ENCODE measurements around the gene DLL4. TPM values are rescaled to one million over a fixed set of nuclear protein-coding genes. Genes with fewer than 3 reads are reported as not detected.

The DLL4 gene
- total RNA-seq (2014; rRNA removed; shearing (Covaris generic)), result 0.10 TPM in 1 of 2 replicates, not detected in the other

- DNase-seq (ENCODE audit: low read depth), result peak; percentile 75
Measured at GRCh38 chr15:40928821-40929659, at the start of gene DLL4. TSS of gene DLL4 (plus strand) at chr15:40929340. CDS start at chr15:40929669, 329 bp downstream.

DNA sequence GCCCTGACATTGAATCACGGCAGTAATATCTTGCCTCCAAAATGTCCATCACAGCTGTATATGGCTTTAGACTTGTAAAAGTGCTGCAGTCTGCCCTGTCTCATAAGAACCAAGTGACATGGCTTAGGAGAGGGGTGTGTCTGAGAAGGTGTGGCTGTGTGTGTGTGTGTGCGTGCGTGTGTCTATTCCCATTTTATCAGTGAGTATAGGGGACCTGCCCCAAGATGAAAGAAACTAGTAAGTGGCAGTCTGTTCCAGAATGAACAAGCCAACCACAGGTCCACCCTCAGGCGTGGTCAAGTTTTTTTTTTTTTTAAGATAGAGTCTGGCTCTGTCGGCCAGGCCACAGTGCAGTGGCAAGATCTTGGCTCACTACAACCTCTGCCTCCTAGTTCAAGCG, 49.5 kb upstream of the DLL4 start:
- no peak for DNase-seq (ENCODE audit: low read depth)

DNA sequence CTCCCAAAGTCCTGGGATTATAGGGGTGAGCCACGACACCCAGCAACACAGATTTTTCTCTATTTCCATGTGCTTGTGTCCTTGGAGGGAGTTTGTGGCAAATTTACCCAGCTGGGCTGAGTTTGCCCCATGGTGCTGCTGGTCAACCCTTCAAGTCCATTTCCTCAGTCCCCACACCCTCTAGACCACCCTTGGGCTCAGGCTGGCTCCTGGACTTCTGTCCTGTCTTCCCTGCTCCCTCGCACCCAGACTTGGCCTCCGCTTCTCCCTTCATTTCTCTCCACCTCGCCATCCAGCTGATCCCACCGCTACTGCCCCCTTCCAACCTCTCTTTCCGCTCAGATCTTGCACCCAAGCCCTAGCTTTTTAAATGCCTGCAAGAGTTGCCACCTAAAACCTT, 47.8 kb upstream of the DLL4 start:
- no peak for DNase-seq (ENCODE audit: low read depth)

- no peak for DNase-seq (ENCODE audit: low read depth)
Measured at GRCh38 chr15:40886586-40886985, 42.6 kb upstream of the DLL4 start.

- no peak for DNase-seq (ENCODE audit: low read depth)
Measured at GRCh38 chr15:40889112-40889511, 40.0 kb upstream of the DLL4 start.

- no peak for DNase-seq (ENCODE audit: low read depth)
Measured at GRCh38 chr15:40891138-40891537, 38.0 kb upstream of the DLL4 start.

DNA sequence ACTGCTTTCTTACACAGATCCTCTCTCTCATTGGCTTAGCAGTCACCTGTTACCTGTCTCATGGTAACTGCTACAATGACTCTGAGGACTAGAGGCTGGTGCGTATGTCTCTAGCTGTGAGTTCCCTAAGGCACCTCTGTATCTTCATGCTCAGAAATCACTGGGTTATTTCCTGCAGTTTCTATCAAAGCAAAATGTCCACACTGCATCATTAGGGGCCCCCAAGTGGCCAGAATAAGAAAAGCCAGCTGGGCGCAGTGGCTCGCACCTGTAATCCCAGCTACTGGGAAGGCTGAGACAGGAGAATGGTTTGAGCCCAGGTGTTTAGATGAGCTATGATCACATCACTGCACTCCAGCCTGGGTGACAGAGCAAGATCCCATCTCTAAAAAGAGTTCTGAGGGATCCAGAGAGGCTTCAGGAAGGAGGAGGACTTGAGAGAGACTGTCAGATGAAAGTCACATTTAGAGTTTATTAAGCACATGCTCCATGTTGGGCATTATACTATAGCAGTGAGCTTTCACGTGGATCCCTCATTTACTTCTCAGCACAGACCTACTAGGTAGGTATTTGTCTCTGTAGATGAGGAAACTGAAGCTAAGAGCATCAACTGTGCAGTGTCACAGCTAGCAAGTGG, 37.2 kb upstream of the DLL4 start:
- peak; percentile 61 for DNase-seq (ENCODE audit: low read depth)

- no peak for DNase-seq (ENCODE audit: low read depth)
Measured at GRCh38 chr15:40892447-40893012, 36.6 kb upstream of the DLL4 start.

DNA sequence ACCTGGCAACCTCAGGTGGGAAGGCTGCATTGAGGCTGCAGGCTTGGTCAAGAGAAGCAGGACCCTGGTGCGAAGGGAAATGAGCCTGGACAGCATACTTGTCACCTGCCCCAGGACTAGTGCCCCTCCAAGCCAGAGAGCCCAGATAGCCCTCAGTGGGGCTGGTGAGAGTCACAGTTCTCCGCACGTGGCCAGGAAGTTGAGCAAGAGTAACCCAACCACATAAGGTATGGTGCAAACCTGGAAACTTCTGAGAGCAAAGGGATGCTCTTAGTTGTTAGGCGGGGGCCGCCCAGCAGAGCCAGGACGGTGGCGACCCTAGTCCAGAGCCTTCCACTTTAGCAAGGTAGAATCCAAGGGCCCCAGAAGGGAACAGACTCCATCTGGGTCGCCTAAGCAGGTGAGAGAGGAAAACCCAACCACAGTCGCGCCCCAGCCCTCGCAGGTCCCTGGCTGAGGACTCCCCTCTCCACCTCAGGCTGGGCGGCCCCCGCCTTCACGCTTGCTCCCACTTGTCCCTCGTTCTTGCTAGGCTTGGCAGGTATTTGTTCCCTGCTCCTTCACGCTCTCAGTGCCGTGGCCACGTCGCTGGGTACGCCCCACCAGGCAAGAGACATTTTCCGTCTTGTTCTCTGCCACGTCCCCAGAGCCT, 36.0 kb upstream of the DLL4 start:
- DNase-seq (ENCODE audit: low read depth), result no peak

DNA sequence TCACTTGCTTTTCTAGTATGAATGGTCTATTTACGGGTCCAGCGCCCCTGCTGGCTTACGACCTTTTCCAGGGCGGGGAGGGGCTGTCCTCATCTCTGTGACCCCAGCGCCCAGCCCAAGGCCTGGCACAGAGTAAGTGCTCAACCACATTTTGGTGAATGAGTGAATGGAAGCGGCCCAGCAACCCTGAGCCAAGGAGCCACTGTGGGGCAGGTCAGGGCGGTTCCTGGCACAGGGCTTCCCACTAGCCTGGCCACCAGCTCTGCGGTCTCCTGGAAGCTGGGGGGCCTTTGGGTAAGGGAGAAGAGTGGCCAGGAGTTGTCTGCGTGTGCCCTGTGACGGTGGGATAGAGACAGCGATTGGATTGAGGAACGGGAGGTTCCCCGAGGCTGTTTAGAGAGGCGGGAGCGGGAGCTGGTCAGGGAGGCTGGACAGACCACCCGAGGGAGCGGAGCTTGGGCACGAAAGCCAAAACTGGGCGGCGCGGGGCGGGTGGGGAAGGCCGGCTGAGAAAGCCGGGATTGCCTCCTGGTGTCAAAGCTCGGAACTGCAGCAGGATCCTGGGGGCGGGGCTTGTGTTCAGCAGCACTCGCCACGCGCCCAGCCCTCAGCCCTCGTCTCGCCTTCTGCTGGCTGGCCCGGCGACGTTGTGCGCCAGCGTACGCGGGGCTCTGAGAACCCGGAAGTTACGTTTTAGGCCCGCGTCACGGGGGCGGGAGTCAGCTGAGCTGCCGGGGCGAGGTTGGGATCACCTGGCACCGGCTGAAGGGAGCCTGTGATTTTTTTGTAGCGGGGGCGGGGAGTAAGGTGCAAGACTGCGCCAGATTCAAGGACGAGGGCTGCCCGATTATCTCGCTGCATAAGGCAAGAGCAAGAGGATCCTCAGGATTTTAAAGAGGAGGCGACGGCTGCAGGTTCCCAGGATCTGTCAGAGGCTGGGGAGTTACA, 35.1 kb upstream of the DLL4 start, which contains the start of gene VPS18:
Gene VPS18, plus strand, starts transcription at position 718 of the 948 bp plus-strand sequence. CDS start 319 bp downstream, outside the sequence.
- peak; percentile 94 for DNase-seq (ENCODE audit: low read depth)

- peak; percentile 79 for DNase-seq (ENCODE audit: low read depth)
Measured at GRCh38 chr15:40894681-40895448, 34.3 kb upstream of the DLL4 start.

DNA sequence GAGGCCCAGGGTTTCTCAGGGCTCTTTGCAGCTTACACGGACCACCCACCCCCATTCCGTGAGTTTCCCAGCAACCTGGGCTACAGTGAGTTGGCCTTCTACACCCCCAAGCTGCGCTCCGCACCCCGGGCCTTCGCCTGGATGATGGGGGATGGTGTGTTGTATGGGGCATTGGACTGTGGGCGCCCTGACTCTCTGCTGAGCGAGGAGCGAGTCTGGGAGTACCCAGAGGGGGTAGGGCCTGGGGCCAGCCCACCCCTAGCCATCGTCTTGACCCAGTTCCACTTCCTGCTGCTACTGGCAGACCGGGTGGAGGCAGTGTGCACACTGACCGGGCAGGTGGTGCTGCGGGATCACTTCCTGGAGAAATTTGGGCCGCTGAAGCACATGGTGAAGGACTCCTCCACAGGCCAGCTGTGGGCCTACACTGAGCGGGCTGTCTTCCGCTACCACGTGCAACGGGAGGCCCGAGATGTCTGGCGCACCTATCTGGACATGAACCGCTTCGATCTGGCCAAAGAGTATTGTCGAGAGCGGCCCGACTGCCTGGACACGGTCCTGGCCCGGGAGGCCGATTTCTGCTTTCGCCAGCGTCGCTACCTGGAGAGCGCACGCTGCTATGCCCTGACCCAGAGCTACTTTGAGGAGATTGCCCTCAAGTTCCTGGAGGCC, 29.5 kb upstream of the DLL4 start:
- no peak for DNase-seq (ENCODE audit: low read depth)

DNA sequence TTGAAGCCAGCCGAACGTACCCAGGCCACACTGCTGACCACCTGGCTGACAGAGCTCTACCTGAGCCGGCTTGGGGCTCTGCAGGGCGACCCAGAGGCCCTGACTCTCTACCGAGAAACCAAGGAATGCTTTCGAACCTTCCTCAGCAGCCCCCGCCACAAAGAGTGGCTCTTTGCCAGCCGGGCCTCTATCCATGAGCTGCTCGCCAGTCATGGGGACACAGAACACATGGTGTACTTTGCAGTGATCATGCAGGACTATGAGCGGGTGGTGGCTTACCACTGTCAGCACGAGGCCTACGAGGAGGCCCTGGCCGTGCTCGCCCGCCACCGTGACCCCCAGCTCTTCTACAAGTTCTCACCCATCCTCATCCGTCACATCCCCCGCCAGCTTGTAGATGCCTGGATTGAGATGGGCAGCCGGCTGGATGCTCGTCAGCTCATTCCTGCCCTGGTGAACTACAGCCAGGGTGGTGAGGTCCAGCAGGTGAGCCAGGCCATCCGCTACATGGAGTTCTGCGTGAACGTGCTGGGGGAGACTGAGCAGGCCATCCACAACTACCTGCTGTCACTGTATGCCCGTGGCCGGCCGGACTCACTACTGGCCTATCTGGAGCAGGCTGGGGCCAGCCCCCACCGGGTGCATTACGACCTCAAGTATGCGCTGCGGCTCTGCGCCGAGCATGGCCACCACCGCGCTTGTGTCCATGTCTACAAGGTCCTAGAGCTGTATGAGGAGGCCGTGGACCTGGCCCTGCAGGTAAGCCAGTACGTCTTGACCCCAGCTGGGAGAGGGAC, 28.7 kb upstream of the DLL4 start:
- DNase-seq (ENCODE audit: low read depth), result no peak

- no peak for DNase-seq (ENCODE audit: low read depth)
Measured at GRCh38 chr15:40901053-40901443, 28.1 kb upstream of the DLL4 start.

DNA sequence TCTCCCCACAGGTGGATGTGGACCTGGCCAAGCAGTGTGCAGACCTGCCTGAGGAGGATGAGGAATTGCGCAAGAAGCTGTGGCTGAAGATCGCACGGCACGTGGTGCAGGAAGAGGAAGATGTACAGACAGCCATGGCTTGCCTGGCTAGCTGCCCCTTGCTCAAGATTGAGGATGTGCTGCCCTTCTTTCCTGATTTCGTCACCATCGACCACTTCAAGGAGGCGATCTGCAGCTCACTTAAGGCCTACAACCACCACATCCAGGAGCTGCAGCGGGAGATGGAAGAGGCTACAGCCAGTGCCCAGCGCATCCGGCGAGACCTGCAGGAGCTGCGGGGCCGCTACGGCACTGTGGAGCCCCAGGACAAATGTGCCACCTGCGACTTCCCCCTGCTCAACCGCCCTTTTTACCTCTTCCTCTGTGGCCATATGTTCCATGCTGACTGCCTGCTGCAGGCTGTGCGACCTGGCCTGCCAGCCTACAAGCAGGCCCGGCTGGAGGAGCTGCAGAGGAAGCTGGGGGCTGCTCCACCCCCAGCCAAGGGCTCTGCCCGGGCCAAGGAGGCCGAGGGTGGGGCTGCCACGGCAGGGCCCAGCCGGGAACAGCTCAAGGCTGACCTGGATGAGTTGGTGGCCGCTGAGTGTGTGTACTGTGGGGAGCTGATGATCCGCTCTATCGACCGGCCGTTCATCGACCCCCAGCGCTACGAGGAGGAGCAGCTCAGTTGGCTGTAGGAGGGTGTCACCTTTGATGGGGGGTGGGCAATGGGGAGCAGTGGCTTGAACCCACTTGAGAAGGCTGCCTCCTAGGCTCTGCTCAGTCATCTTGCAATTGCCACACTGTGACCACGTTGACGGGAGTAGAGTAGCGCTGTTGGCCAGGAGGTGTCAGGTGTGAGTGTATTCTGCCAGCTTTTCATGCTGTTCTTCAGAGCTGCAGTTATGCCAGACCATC, 26.3 kb upstream of the DLL4 start:
- no peak for DNase-seq (ENCODE audit: low read depth)

DNA sequence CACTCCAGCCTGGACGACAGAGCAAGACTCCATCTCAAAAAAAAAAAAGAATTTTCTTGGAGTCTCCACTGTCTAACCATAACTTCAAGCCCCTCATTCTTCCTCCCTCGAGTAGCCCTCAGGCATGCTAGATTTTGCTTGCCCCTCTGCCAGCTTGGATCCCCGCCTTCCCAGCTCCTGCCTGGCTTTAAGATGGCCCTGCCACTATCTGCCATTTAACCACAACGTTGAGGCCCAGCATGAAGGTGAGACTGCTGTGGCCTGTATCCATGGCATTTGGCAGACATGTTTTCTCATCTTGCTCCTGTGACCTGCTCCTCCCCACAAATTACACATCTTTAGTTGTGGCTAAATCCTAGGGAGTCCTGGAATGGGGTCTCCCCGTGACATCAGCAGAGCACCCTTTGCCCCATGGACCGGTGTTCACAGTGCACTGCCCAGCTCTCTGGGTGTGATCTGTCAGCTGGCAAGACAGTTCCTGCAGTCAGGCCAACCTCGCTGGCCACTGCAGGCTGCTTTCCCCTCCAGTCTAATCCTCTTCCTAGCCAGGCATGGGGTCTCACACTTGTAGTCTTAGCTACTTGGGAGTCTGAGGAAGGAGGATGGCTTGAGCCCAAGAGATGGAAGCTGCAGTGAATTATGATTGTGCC, 24.5 kb upstream of the DLL4 start:
- no peak for DNase-seq (ENCODE audit: low read depth)
